GM18870 (cell line): ENCODE data around the gene CCL21.

Experiments
- ATAC-seq: cut with Tn5 transposase; IDR thresholded peaks from one replicate; pipeline ENCODE4 v1.9.1; 2021; ENCODE audit warnings: moderate library complexity; ENCODE audit not compliant: unreplicated experiment

Gene CCL21

GRCh38 chr9:34709196-34709978 lies 549 bp downstream of the CCL21 start:
- ATAC-seq: no peak

- ATAC-seq: no peak
These were observed 2.8 kb downstream of the CCL21 start for GRCh38 chr9:34707130-34707529.

GRCh38 chr9:34701769-34702736 lies 7.9 kb downstream of the CCL21 start:
- no peak for ATAC-seq

GRCh38 chr9:34701023-34701768 lies 8.7 kb downstream of the CCL21 start:
- no peak for ATAC-seq

- ATAC-seq: no peak
These were observed 15.1 kb downstream of the CCL21 start for GRCh38 chr9:34694811-34695210.

GRCh38 chr9:34693560-34693959 lies 16.4 kb downstream of the CCL21 start:
- no peak for ATAC-seq

GRCh38 chr9:34691936-34692315 lies 18.0 kb downstream of the CCL21 start:
- ATAC-seq: no peak

GRCh38 chr9:34690983-34691935 lies 18.7 kb downstream of the CCL21 start, which contains the start of gene CCL19:
Gene CCL19 (minus strand): TSS chr9:34691276. CDS start chr9:34691139, 137 bp downstream.
- no peak for ATAC-seq

GRCh38 chr9:34689512-34689911 lies 20.4 kb downstream of the CCL21 start:
- no peak for ATAC-seq

GRCh38 chr9:34689116-34689470 lies 20.8 kb downstream of the CCL21 start:
- no peak for ATAC-seq

GRCh38 chr9:34688329-34689115 lies 21.4 kb downstream of the CCL21 start:
- no peak for ATAC-seq

GRCh38 chr9:34687276-34688030 lies 22.5 kb downstream of the CCL21 start:
- no peak for ATAC-seq

GRCh38 chr9:34686732-34687131 lies 23.2 kb downstream of the CCL21 start:
- ATAC-seq: no peak

- ATAC-seq: no peak
These were observed 23.7 kb downstream of the CCL21 start for GRCh38 chr9:34686231-34686630.

GRCh38 chr9:34685591-34685990 lies 24.3 kb downstream of the CCL21 start:
- no peak for ATAC-seq

GRCh38 chr9:34684816-34685215 lies 25.1 kb downstream of the CCL21 start:
- ATAC-seq: no peak

GRCh38 chr9:34684145-34684544 lies 25.8 kb downstream of the CCL21 start:
- no peak for ATAC-seq

GRCh38 chr9:34675869-34676268 lies 34.1 kb downstream of the CCL21 start:
- ATAC-seq: no peak
